HL-60 (cell line): ENCODE results near the gene KATNAL1.

Source experiments
- DNase-seq, 2 experiments: peaks; one replicate each; pipeline ENCODE4 v3.0.0-alpha.2; 2010 to 2020; ENCODE audit warnings: low read depth in 1 of 2, low spot score in 1 of 2
- H3K27ac ChIP-seq: fragments of 250-450 bp; sonication (Bioruptor Pico); replicated peaks from 2 replicates; pipeline ENCODE4 v1.5.1; 2020; ENCODE audit warnings: mild to moderate bottlenecking, moderate library complexity
- H3K27me3 ChIP-seq: fragments of 250-450 bp; sonication (Bioruptor Pico); 2 replicates; pipeline ENCODE4 v1.5.1; 2021; ENCODE audit warnings: mild to moderate bottlenecking, moderate library complexity; ENCODE audit not compliant: insufficient read depth, poor library complexity, severe bottlenecking
- H3K4me3 ChIP-seq: replicated peaks from 2 replicates; pipeline ENCODE4 v1.5.1; 2011; ENCODE audit warnings: mild to moderate bottlenecking, control low read depth, low read length; ENCODE audit not compliant: insufficient read depth
- CTCF ChIP-seq: IDR thresholded peaks from one replicate; pipeline ENCODE4 v1.5.1; 2011; ENCODE audit warnings: low read length, control low read depth, inconsistent platforms; ENCODE audit not compliant: insufficient read depth
- GABPA ChIP-seq: IDR thresholded peaks from 2 replicates; pipeline ENCODE4 v1.6.1; 2012; ENCODE audit warnings: low read depth
- POLR2AphosphoS5 ChIP-seq: IDR thresholded peaks from 2 replicates; pipeline ENCODE4 v1.6.1; 2012; ENCODE audit warnings: low read depth
- REST ChIP-seq: IDR thresholded peaks from 2 replicates; pipeline ENCODE4 v1.6.1; 2012; ENCODE audit warnings: low read depth; ENCODE audit not compliant: insufficient replicate concordance
- SPI1 ChIP-seq: IDR thresholded peaks from 2 replicates; pipeline ENCODE4 v1.6.1; 2012; ENCODE audit warnings: low read depth, mild to moderate bottlenecking, borderline replicate concordance

Gene KATNAL1

GRCh38 chr13:30332456-30333143 is 25.2 kb upstream of the KATNAL1 start:
- DNase-seq = no peak
- TF ChIP-seq POLR2AphosphoS5 (no peak), GABPA (no peak), SPI1 (no peak)
- no peaks in the 10 kb centered on the region for H3K27me3 ChIP-seq
- no peak overlapping the region for H3K4me3 ChIP-seq
- H3K27ac ChIP-seq = no peak overlapping the region

- Histone ChIP-seq H3K4me3 (no peak overlapping the region), H3K27ac (no peak overlapping the region), H3K27me3 (no peaks in the 10 kb centered on the region)
- TF ChIP-seq REST (no peak), CTCF (no peak), POLR2AphosphoS5 (no peak), SPI1 (no peak), GABPA (no peak)
- DNase-seq = no peak
Measured at GRCh38 chr13:30331331-30331771, 24.0 kb upstream of the KATNAL1 start.

GRCh38 chr13:30329009-30329585 is 21.7 kb upstream of the KATNAL1 start:
- no peak for TF ChIP-seq REST
- TF ChIP-seq GABPA = no peak
- TF ChIP-seq POLR2AphosphoS5 = no peak
- TF ChIP-seq SPI1 = no peak
- no peak for TF ChIP-seq CTCF
- DNase-seq = no peak
- no peak overlapping the region for H3K27ac ChIP-seq
- H3K4me3 ChIP-seq = no peak overlapping the region
- no peaks in the 10 kb centered on the region for H3K27me3 ChIP-seq

- no peak overlapping the region for H3K4me3 ChIP-seq
- TF ChIP-seq REST (no peak), POLR2AphosphoS5 (no peak), CTCF (no peak), SPI1 (no peak), GABPA (no peak)
- no peaks in the 10 kb centered on the region for H3K27me3 ChIP-seq
- H3K27ac ChIP-seq = no peak overlapping the region
- DNase-seq = no peak
Measured at GRCh38 chr13:30325668-30326067, 18.3 kb upstream of the KATNAL1 start.
